Aorta (tissue), 5 donors: ENCODE data around the gene RRBP1. TPM values are rescaled to one million over a fixed set of nuclear protein-coding genes. Genes with fewer than 3 reads are reported as not detected.

Experiments
- ATAC-seq: fragments of 200-7000 bp; cut with Tn5 transposase; one replicate; pipeline ENCODE4 v1.9.1; 2022; ENCODE audit warnings: moderate library complexity; ENCODE audit not compliant: low FRiP score
- DNase-seq, 2 donors: peaks; one replicate each; pipeline ENCODE4 v3.0.0-alpha.2; 2020
- H3K27ac ChIP-seq, 2 donors: one replicate each; pipeline ENCODE4 v1.5.1; 2013; ENCODE audit warnings: low read length in 2 of 2, mild to moderate bottlenecking in 2 of 2, moderate library complexity in 2 of 2, control low read depth in 1 of 2, inconsistent platforms in 1 of 2, low read depth in 1 of 2
- H3K27me3 ChIP-seq, 2 donors: one replicate each; pipeline ENCODE4 v1.6.1; 2013; ENCODE audit warnings: control low read depth in 1 of 2, low read length in 1 of 2, mild to moderate bottlenecking in 1 of 2, moderate library complexity in 1 of 2; ENCODE audit not compliant: insufficient read depth in 2 of 2, control insufficient read depth in 1 of 2
- H3K36me3 ChIP-seq, 2 donors: one replicate each; pipeline ENCODE4 v1.6.1; 2013; ENCODE audit warnings: control low read depth in 1 of 2, low read length in 1 of 2, mild to moderate bottlenecking in 1 of 2; ENCODE audit not compliant: insufficient read depth in 2 of 2, control insufficient read depth in 1 of 2
- H3K4me1 ChIP-seq, 2 donors: one replicate each; pipeline ENCODE4 v1.6.1; 2013; ENCODE audit warnings: low read length in 2 of 2, control low read depth in 1 of 2, mild to moderate bottlenecking in 1 of 2, moderate library complexity in 1 of 2; ENCODE audit not compliant: insufficient read depth in 2 of 2, control insufficient read depth in 1 of 2
- H3K4me3 ChIP-seq, 2 donors: one replicate each; pipeline ENCODE4 v1.5.1; 2013; ENCODE audit warnings: low read length in 2 of 2, control low read depth in 1 of 2, mild to moderate bottlenecking in 1 of 2
- H3K9me3 ChIP-seq: one replicate; pipeline ENCODE4 v1.6.1; 2013; ENCODE audit warnings: mild to moderate bottlenecking, low read length; ENCODE audit not compliant: control insufficient read depth
- WGBS, 2 donors: extraction: QIAGEN DNeasy Blood & Tissue Kit; methylation state at CpG; one replicate each; pipeline ENCODE4 v1.1.7; 2013; 5-methylcytosine and 5-hydroxymethylcytosine counted together
- intact Hi-C, 2 donors: fragments of 100-400 bp; cut with DNase I; formaldehyde crosslinking; loops; one replicate each; pipeline versions ENCODE4 v1.14.2 to v1.15.0; 2022
- polyA plus RNA-seq, 2 donors: library from polyadenylated mRNA; stranded (reverse); fragments of 200-250 nt; gene quantifications; one replicate each; pipeline ENCODE4 v1.2.3, GENCODE V29; 2013
- total RNA-seq, 2 donors: library from RNA; stranded (reverse); fragmentation: NEBNext Ultra II Directional; extraction: Animal tissue kit (Norgen Biotek cat#: 25700); gene quantifications; one replicate each; pipeline ENCODE4 v1.2.1, GENCODE V29; 2021
- donor health status: healthy with polysubstance abuse.
- donor health status: Bipolar disorder and iron deficiency.
- donor health status: DM: no; HTN: no; CAD: no.
- donor health status: DM: no; HTN: no; CAD: no.
- donor health status: DM: yes; HTN: yes; CAD: no.

The RRBP1 gene
- total and polyA plus RNA-seq, 4 donors: 19.3 to 178 (median 122) TPM

DNA sequence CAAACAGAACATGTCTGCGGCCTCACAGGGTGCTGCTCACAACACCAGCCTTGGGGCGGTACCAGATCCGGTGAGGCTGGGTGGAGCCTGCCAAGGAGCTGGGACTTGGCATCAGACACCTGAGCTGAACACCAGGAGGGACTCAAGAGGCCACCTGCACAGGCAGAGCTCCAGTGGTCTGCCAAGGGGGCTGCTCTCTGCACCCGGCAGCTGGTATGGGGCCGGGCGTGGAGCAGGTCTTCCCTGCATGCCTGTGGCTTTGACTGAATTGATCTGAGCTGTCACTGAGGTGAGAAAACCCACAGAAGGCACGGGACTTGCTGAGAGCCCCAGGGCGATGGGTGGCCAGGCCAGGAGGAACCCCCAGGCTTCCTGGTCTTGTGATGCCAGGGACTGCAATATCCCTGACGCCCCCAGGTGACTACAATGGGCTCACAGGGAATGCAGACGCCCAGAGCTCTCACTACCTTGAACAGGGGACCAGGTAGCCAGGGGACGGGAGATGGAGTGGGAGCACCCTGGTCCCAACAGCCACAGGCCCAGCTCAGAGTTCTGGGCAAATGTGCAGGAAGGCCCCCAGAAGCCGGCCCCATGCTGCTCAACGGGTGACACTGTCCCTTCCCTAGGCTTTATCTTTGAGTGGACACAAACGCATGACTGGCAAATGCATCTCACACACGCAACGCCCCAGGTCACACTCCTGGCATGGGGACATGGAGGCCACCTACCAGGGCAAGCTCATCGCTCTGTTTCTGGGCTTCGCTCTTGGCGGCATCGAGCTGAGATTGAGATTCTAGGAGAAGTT lies 64.0 kb downstream of the RRBP1 start:
- no peaks in the 10 kb centered on the region for H3K27me3 ChIP-seq
- no peaks in the 10 kb centered on the region for H3K9me3 ChIP-seq
- ATAC-seq (no peak), DNase-seq (peak; percentile 52 to 75)
- no peaks in the 10 kb centered on the region for H3K4me1 ChIP-seq
- no peak overlapping the region for H3K27ac ChIP-seq
- H3K36me3 ChIP-seq: peaks cover 0 to 5% of the 10 kb centered on the region in 2 donors
- intact Hi-C loops: loop anchor here in 1 of 2 donors (1.0 to 2.0 kb wide), 2 partner anchors 81 to 113 kb away; no protein-coding TSS in a partner anchor
- no peak overlapping the region for H3K4me3 ChIP-seq
- 77 to 78% methylated on average over 20 of the region's 20 CpGs for whole genome bisulfite sequencing, 2 donors

DNA sequence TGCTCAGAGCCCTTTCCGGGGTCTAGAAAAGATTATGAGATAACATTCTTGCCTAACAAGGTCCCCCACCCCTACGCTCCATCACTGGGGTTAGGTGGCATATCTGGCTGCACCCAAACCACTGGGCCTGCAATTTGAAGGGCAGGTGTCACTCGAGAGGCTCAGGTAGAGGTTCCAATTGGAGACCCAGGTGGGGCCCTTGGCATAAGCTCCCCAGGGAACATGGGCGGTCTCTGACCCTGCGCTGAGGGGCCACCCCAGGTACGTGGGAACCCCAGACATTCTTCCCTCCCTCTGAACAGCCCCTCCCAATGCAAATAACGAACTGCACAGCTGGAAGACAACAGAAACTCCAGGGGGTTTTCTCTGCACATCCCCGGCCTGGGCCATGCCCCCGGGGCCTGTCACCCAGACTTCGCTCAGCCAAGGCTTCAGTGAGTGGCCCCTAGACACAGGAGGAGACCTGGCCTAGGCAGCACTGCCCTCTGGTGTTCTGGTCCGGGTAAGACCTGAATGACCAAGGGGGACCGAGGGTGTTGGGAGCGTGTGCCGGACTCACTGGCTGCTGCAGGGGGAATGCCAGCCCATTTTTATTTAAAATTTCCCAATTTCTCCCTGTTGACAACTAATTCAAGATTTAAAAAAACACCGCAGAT lies 64.7 kb downstream of the RRBP1 start:
- Histone ChIP-seq H3K27ac (no peak overlapping the region), H3K9me3 (no peaks in the 10 kb centered on the region), H3K36me3 (peaks cover 0 to 5% of the 10 kb centered on the region in 2 donors), H3K4me3 (no peak overlapping the region), H3K4me1 (no peaks in the 10 kb centered on the region), H3K27me3 (no peaks in the 10 kb centered on the region)
- intact Hi-C loops: loop anchor here in 1 of 2 donors (1.0 to 2.0 kb wide), 2 partner anchors 80 to 113 kb away; no protein-coding TSS in a partner anchor
- 48 to 52% methylated on average over 15 of the region's 15 CpGs for WGBS, 2 donors
- peak; percentile 67 to 87 for DNase-seq
- ATAC-seq: peak; percentile 65

DNA sequence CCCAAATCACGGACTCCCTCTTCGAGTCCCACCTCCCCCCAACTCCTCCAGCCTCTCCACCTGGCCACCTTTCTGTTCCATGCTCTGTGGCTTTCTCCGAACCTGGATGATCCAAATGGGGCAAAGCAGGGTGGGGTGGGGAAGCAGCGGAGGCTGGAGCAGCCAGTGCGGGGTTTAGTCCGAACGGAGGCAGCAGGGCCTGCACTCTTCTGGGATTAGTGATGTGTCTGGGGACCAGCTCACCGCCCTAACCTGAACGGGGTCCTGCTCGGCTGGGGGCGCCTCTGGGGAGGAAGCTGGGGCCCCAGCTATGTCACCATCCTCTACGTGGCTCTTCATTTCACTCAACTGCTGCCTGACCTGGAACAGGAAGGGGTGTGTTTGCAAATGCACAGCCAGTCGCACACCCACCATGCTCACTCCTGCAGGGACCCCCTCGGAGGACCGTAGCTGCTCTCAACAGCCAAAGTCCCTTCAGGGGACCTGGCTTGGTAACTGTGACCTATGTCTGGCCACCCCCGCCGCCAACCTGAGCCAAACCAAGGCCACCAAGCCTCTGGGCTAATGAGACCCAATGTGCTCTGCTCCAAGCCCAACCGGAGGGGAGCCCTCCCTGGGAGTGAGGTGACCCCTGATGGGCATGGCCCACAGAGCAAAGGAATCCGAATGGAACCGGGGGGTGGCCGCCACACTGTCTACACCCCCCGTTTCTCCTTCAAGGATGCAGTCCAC lies 65.4 kb downstream of the RRBP1 start:
- Histone ChIP-seq H3K4me1 (no peaks in the 10 kb centered on the region), H3K9me3 (no peaks in the 10 kb centered on the region), H3K27me3 (no peaks in the 10 kb centered on the region), H3K4me3 (no peak overlapping the region), H3K27ac (no peak overlapping the region), H3K36me3 (peaks cover 0 to 5% of the 10 kb centered on the region in 2 donors)
- DNase-seq (peak; percentile 46 to 76), ATAC-seq (no peak)
- intact Hi-C loops: loop anchor here in 1 of 2 donors (1.0 to 2.0 kb wide), 2 partner anchors 79 to 112 kb away; no protein-coding TSS in a partner anchor
- 81 to 83% methylated on average over 22 of the region's 22 CpGs for WGBS, 2 donors

DNA sequence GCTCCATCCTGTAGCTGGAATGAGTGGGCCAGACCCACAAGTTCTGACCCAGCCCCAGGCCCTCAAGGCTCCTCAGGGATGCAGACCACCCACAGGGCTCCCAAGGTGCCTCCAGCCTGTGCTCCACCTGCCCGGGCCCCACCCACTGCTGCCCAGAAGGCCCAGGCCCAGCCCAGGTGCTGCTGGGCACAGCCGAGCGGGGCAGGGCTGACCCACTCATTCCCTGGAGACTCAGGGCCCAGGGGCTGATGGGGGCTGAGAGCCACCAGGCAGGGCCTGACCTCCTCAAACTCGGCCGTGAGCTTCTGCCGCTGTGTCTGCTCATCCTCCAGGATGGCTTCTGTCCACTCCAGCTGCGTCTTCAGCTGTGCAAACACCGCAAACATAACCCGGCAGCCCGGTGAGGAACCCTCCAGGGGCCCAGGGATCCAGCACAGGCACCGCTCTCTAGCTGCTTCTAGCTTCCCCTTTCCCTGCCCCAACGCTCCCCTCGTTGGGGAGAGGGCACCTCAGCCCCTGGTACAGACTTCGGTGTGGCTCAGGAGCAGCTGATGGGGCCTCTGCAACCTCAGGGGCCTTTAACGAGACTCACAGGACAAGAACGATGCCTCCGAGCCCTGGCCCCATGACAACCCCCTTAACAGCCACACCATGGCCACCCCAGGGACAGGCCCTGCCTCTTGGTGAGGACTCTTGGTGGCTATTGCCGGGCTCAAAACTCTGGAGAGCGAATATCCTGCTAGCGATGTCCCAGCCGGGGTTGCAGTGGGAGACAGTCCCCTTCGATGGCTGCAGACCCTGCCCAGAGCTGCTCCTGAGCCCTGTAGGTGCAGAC lies 66.2 kb downstream of the RRBP1 start:
- H3K36me3 ChIP-seq: peaks cover 0 to 5% of the 10 kb centered on the region in 2 donors

DNA sequence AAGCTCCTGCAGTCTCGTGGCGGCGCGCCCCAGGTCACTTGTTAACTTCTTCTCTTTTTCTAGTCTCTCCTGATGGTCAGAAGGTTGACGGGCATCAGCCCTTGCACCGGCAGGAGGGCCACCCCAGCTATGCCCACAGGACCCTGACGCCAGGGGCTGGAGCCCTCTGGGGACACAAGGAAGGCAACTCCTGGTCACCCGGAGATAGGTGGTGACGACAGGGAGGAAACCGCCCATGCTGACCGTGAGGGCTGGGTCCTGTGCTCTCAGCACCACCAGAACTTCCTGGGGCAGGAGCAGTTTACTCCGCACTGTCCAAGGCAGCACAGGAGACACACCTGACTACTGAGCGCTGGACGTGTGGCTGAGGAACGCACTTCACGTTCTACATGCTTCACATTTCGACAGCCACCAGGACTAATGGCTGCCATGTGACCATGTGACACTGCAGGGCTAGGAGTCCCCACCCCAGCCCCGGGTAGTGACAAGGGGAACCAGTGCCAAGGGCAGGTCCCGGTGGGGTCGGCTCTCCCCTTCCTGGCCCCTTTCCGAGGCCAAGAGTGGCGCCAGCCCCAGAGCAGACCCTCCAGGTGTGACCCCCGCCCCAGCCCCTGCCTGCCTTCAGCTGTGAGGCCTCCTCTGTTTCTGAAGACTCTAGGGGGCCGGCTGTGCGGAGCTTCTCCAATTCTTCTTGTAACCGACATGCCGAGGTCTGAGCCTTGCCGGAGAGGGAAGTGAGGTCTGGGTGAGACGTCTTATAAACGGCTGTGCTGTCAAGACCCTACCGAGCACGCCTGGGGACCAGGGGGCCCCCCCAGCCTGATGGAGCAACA lies 67.0 kb downstream of the RRBP1 start:
- ATAC-seq: no peak
- DNase-seq: peak; percentile 59 to 79
- Histone ChIP-seq H3K4me1 (no peaks in the 10 kb centered on the region), H3K9me3 (no peaks in the 10 kb centered on the region), H3K27me3 (no peaks in the 10 kb centered on the region), H3K4me3 (no peak overlapping the region), H3K36me3 (peaks cover 0 to under 1% of the 10 kb centered on the region in 2 donors), H3K27ac (peak overlapping the region in 1 of 2 donors; percentile 26)
- intact Hi-C loops: loop anchor here in 1 of 2 donors (2.0 to 5.0 kb wide), 2 partner anchors 43 to 110 kb away; partner anchors contain the start of gene DSTN
- WGBS, 2 donors: 34 to 39% methylated on average over 30 to 32 of the region's 32 CpGs

More for the DNA sequence above, 66.2 kb downstream of the RRBP1 start:
- Histone ChIP-seq H3K27ac (peak overlapping the region in 1 of 2 donors; percentile 3), H3K9me3 (no peaks in the 10 kb centered on the region), H3K4me3 (no peak overlapping the region), H3K27me3 (no peaks in the 10 kb centered on the region), H3K4me1 (no peaks in the 10 kb centered on the region)
- 65 to 68% methylated on average over 22 of the region's 22 CpGs for WGBS, 2 donors
- intact Hi-C loops: loop anchor here (2.0 kb wide), 1 partner anchor 111 kb away; no protein-coding TSS in a partner anchor
- no peak for ATAC-seq
- peak; percentile 49 to 74 for DNase-seq

DNA sequence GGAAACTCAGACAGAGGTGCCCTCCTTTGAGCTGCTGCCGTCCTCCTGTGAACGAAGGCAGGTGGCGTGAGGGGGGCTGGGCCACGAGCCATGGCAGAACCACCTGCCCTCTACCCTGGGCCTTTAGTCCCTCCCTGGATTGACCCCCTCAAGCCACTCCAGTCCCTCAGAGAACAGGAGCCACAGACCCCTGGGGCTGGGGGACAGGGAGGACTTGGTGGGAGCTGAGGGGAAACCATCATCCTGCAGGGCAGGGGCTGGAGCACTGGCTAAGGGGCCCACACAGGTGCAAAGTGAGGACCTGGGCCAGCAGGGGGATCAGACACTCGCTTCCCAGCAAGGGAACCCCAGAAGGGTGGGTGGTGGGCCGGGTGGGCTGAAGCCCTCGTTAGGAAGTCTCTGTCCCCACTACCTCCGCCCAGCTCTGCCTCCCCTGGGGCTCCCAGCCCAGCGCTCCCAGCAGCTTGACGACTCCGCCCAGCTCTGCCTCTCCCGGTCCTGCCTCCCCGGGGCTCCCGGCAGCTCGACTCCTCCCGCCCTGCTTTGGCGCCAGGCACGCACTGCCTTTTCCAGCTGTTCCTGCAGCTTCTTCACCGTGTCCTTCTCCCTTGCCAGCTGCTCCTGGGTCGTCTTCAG lies 67.7 kb downstream of the RRBP1 start:
- H3K36me3 ChIP-seq: peaks cover 0 to 2% of the 10 kb centered on the region in 2 donors
- intact Hi-C loops: loop anchor here in 1 of 2 donors (2.0 to 5.0 kb wide), 2 partner anchors 42 to 109 kb away; partner anchors contain the start of gene DSTN
- WGBS, 2 donors: 15 to 18% methylated on average over 16 to 20 of the region's 20 CpGs
- no peak overlapping the region for H3K4me3 ChIP-seq
- H3K27me3 ChIP-seq: no peaks in the 10 kb centered on the region
- ATAC-seq (peak; percentile 68), DNase-seq (peak; percentile 88 to 93)
- H3K4me1 ChIP-seq: no peaks in the 10 kb centered on the region
- H3K27ac ChIP-seq: peak overlapping the region in 1 of 2 donors; percentile 76
- no peaks in the 10 kb centered on the region for H3K9me3 ChIP-seq
